Activated T-cell treated with anti-CD3 and anti-CD28 coated beads, Interleukin-2, amount 50 U/mL, for 72 hours (primary cell): ENCODE data around the gene CRACR2B. TPM values are rescaled to one million over a fixed set of nuclear protein-coding genes. Genes with fewer than 3 reads are reported as not detected.

ENCODE experiments used
- ATAC-seq, 2 donors: fragments of 150-1000 bp; cut with Tn5 transposase; replicated peaks in 1 of 2; 2 replicates each; pipeline ENCODE4 v1.10.0; 2021; ENCODE audit warnings: moderate library complexity in 2 of 2, mild to moderate bottlenecking in 1 of 2
- DNase-seq, 2 donors: peaks; one replicate each; pipeline ENCODE4 v3.0.0; 2021 to 2022; ENCODE audit warnings: mixed read lengths in 1 of 2
- H3K27ac Mint-ChIP-seq: one replicate; pipeline ENCODE4 v1.8.0; 2022; ENCODE audit warnings: mild to moderate bottlenecking, moderate library complexity, mixed read lengths
- H3K27me3 Mint-ChIP-seq: one replicate; pipeline ENCODE4 v1.8.0; 2022; ENCODE audit warnings: low read depth, mixed read lengths
- H3K36me3 Mint-ChIP-seq, 2 donors: one replicate each; pipeline ENCODE4 v1.8.0; 2022; ENCODE audit warnings: mixed read lengths in 2 of 2, mild to moderate bottlenecking in 1 of 2; ENCODE audit not compliant: insufficient read depth in 2 of 2
- H3K4me1 Mint-ChIP-seq: one replicate; pipeline ENCODE4 v1.8.0; 2022; ENCODE audit warnings: low read depth, mixed read lengths
- H3K4me3 Mint-ChIP-seq, 2 donors: one replicate each; pipeline ENCODE4 v1.8.0; 2022; ENCODE audit warnings: mild to moderate bottlenecking in 2 of 2, mixed read lengths in 2 of 2, moderate library complexity in 2 of 2
- H3K9me3 Mint-ChIP-seq, 2 donors: one replicate each; pipeline ENCODE4 v1.8.0; 2022; ENCODE audit warnings: mixed read lengths in 2 of 2
- total RNA-seq, 2 donors: library from RNA; stranded (reverse); gene quantifications; one replicate each; pipeline ENCODE4 v1.2.3, GENCODE V29; 2022

Gene CRACR2B
- total RNA-seq, 2 donors from 2014 or later = 5.5 to 13.3 TPM

DNA sequence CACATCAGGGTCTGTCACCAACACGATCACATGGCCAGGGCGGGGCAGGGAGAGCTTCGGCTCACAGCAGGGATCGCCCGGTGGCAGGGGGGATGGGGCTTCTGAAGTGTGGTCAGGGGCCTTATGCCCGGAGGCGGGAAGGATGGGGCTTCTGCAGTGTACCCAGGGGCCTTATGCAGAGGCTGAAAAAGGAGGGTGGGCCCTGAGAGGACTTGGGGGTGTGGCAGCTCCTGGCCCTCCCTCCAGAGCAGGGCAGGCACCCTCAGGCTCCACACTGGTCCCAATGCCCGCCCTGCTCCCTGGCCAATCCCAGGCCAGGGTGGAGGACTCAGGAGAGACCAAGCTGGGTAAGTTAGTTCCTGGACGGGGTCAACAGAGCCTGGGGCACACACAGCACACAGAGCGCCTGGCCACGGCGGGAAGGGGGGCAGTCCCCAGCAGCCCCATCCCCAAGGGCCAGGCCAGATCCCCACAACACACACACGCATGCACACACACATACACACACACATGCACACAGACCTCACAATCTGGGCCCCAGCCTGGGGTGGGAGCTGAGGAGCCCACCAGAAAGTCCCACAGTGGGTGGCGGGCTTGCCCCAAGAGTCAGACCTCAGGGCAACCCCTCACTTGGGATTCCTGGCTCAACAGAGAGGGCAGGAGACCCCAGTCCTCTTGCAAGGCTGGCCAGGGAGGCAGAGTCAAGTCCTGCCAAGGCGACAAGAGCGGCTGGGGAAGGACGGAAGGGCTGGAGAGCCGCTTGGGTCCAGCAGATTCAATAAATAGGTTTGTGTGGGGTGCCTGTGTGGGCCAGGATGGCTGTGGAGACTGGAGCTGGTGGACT, 36.8 kb upstream of the CRACR2B start:
- H3K4me1 Mint-ChIP-seq = peaks cover 2% of the 10 kb centered on the region
- ATAC-seq = no peak
- H3K36me3 Mint-ChIP-seq = peaks cover 0 to 1% of the 10 kb centered on the region in 2 donors
- H3K27ac Mint-ChIP-seq = no peak overlapping the region
- DNase-seq = no peak
- H3K27me3 Mint-ChIP-seq = no peaks in the 10 kb centered on the region
- no peak overlapping the region for H3K4me3 Mint-ChIP-seq
- no peaks in the 10 kb centered on the region for H3K9me3 Mint-ChIP-seq

- Mint-ChIP-seq H3K9me3 (no peaks in the 10 kb centered on the region), H3K27ac (no peak overlapping the region), H3K4me1 (peaks cover 12% of the 10 kb centered on the region), H3K36me3 (peaks cover 0 to 1% of the 10 kb centered on the region in 2 donors), H3K27me3 (no peaks in the 10 kb centered on the region), H3K4me3 (no peak overlapping the region)
- ATAC-seq (no peak), DNase-seq (no peak)
These were observed 35.8 kb upstream of the CRACR2B start for GRCh38 chr11:791658-792534.

DNA sequence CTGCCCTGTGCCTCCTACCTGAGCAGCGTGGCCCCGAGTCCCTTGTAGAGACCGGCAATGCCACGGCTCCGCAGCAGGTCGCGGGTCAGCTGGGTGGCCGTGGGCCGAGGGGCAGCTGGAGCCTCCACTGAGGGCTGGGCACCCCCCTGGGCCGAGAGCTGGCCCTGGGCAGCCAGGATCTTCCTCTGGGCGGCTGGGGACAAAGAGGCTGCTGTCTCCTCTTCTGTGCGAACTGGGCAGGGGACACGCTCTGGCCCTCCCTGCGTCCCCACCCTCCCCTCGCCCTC, 35.2 kb upstream of the CRACR2B start:
- Mint-ChIP-seq H3K9me3 (no peaks in the 10 kb centered on the region), H3K27me3 (no peaks in the 10 kb centered on the region)
- ATAC-seq = no peak

GRCh38 chr11:792873-793272, 34.8 kb upstream of the CRACR2B start:
- H3K4me3 Mint-ChIP-seq = no peak overlapping the region

More for the DNA sequence above, 35.2 kb upstream of the CRACR2B start:
- Mint-ChIP-seq H3K4me3 (no peak overlapping the region), H3K4me1 (peaks cover 17% of the 10 kb centered on the region), H3K36me3 (peaks cover 0 to 1% of the 10 kb centered on the region in 2 donors), H3K27ac (no peak overlapping the region)
- DNase-seq = no peak

GRCh38 chr11:793556-793955, 34.2 kb upstream of the CRACR2B start:
- no peaks in the 10 kb centered on the region for H3K9me3 Mint-ChIP-seq
- H3K27ac Mint-ChIP-seq = no peak overlapping the region
- ATAC-seq (no peak), DNase-seq (no peak)
- H3K4me1 Mint-ChIP-seq = peaks cover 17% of the 10 kb centered on the region
- no peaks in the 10 kb centered on the region for H3K27me3 Mint-ChIP-seq
- peaks cover 0 to 1% of the 10 kb centered on the region in 2 donors for H3K36me3 Mint-ChIP-seq
- H3K4me3 Mint-ChIP-seq = peak overlapping the region in 1 of 2 donors; percentile 20

More at GRCh38 chr11:792873-793272, 34.8 kb upstream of the CRACR2B start:
- Mint-ChIP-seq H3K4me1 (peaks cover 17% of the 10 kb centered on the region), H3K9me3 (no peaks in the 10 kb centered on the region), H3K27ac (no peak overlapping the region), H3K36me3 (peaks cover 0 to 1% of the 10 kb centered on the region in 2 donors), H3K27me3 (no peaks in the 10 kb centered on the region)
- ATAC-seq (no peak), DNase-seq (no peak)

- Mint-ChIP-seq H3K4me1 (peaks cover 17% of the 10 kb centered on the region), H3K9me3 (no peaks in the 10 kb centered on the region), H3K4me3 (peak overlapping the region in 1 of 2 donors; percentile 20), H3K27me3 (no peaks in the 10 kb centered on the region), H3K36me3 (peaks cover 0 to 1% of the 10 kb centered on the region in 2 donors), H3K27ac (no peak overlapping the region)
- DNase-seq (no peak), ATAC-seq (no peak)
These were observed 33.5 kb upstream of the CRACR2B start for GRCh38 chr11:794013-794765.

GRCh38 chr11:794766-795633, 32.7 kb upstream of the CRACR2B start:
- Mint-ChIP-seq H3K9me3 (no peaks in the 10 kb centered on the region), H3K4me1 (peaks cover 17% of the 10 kb centered on the region), H3K27ac (peak overlapping the region; percentile 79), H3K4me3 (peak overlapping the region; percentile 78 to 97), H3K27me3 (no peaks in the 10 kb centered on the region), H3K36me3 (peaks cover 0 to 1% of the 10 kb centered on the region in 2 donors)
- no peak for ATAC-seq
- no peak for DNase-seq

- Mint-ChIP-seq H3K4me1 (peaks cover 17% of the 10 kb centered on the region), H3K27ac (peak overlapping the region; percentile 79)
- peak; percentile 80 to 84 for ATAC-seq
These were observed 31.8 kb upstream of the CRACR2B start for GRCh38 chr11:795634-796564.

DNA sequence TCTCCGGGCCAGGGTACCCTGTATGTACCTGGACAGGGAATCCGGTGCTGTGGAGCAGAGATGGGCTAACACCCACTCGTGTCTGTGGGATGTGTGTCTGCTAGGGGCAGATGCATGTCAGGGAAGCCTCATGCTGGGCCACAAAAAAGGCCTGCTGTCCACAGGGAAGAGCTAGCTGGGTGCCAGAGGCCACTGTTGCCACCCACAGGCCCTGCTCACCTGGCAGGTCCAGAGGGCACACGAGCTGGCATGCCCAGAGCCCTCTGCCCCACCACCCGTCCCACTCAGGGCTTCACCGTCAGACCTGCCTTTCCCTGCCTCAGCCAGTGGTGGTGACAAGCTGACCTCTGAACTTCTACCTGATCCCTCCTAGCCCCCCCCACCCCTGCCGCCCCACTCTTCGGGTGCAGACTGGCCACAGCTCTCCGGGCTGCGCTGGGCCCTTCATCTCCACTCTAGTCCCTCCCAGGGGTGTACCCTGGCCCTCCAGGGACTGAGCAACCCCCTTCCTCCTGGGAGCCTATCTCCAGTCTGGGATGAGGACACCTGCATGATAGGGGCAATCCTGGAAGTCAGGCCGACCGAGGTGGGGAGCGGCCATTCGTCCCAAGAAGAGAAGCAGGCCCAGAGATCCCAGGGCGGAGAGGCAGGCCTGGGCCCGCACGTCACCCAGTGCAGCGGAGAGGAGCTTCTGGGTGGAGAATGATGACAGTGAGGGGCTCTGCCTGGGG, 31.0 kb upstream of the CRACR2B start:
- H3K4me3 Mint-ChIP-seq = peak overlapping the region; percentile 78 to 97
- ATAC-seq (no peak), DNase-seq (no peak)
- H3K27me3 Mint-ChIP-seq = no peaks in the 10 kb centered on the region
- peaks cover 17% of the 10 kb centered on the region for H3K4me1 Mint-ChIP-seq
- H3K9me3 Mint-ChIP-seq = no peaks in the 10 kb centered on the region
- peak overlapping the region; percentile 78 for H3K27ac Mint-ChIP-seq
- peaks cover 0 to 2% of the 10 kb centered on the region in 2 donors for H3K36me3 Mint-ChIP-seq

More at GRCh38 chr11:795634-796564, 31.8 kb upstream of the CRACR2B start:
- Mint-ChIP-seq H3K36me3 (peaks cover 0 to 1% of the 10 kb centered on the region in 2 donors), H3K4me3 (peak overlapping the region; percentile 78 to 97), H3K9me3 (no peaks in the 10 kb centered on the region), H3K27me3 (no peaks in the 10 kb centered on the region)
- DNase-seq = peak; percentile 85 to 93

DNA sequence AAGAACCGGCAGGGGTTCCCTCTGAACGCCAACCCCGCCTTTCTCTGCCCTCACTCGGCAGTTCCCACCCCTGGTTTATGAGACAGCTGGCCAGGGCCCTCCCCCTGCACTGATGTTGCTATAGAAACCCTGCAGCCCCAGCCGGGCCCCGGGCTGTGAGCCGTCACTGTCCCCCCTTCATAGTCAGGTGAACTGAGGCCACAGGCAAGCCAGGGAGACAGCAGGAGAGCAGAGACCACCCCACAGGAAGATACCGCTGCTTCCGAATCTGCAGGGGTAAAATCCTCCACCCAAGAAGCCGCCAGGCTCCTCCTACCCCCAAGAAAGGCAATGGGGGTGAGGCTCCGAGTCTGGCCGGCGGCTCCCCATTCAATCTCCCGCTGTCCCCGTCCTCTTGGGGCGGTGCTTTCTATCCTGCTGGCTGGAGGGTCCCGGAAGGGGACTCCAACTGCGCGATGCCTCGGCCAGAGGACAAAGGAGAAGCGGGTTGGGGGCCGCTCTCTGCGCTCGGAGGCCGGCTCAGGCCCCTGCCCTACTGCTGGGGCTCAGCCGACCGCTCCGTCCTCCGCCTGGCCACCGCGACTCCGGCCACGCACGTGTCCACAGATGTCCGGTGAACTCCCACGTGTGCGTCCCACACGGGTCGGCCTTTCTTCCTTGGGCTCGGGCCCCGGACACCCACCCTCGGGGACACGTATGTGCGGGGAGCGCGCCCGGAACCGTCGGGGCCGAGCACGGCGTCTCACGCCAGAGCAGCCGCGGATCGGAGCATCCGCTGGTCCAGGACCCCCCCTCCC, 30.2 kb upstream of the CRACR2B start:
- H3K27me3 Mint-ChIP-seq = no peaks in the 10 kb centered on the region
- peaks cover 0 to 2% of the 10 kb centered on the region in 2 donors for H3K36me3 Mint-ChIP-seq
- no peaks in the 10 kb centered on the region for H3K9me3 Mint-ChIP-seq
- H3K27ac Mint-ChIP-seq = peak overlapping the region; percentile 78
- peak; percentile 50 to 52 for ATAC-seq
- H3K4me3 Mint-ChIP-seq = peak overlapping the region; percentile 78 to 97
- peak; percentile 78 to 83 for DNase-seq
- H3K4me1 Mint-ChIP-seq = peaks cover 17% of the 10 kb centered on the region
